ENCODE results near the gene DLG2. TPM values are rescaled to one million over a fixed set of nuclear protein-coding genes. Genes with fewer than 3 reads are reported as not detected.

DLG2 gene
- polyA plus RNA-seq, 3 donors, result 0.24 to 0.39 TPM; not detected in 1

DNA sequence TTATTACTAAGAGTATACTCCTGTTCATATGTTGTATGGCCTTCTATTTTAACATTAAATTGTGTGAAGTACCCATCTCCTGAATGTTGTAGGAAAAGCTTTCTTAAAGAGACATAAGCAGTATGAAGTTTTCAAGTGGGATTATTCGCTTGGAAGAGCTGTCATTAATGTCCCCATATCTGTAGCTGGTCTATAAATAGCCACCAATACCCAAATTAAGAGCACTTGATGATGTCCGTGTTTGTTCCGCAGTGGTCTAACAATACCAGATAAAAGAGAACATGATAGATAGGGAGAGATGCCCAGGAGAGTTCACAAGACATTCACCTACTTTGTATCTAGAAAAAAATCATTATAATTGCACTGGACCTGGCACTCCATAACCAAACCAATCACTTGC lies 527.6 kb downstream of the DLG2 start:
- intact Hi-C loops (cut with micrococcal nuclease), result no loop called here
- WGBS (ENCODE audit: insufficient coverage), result no CpG with 5 or more reads among the region's 3 CpGs
- DNase-seq, result no peak

DNA sequence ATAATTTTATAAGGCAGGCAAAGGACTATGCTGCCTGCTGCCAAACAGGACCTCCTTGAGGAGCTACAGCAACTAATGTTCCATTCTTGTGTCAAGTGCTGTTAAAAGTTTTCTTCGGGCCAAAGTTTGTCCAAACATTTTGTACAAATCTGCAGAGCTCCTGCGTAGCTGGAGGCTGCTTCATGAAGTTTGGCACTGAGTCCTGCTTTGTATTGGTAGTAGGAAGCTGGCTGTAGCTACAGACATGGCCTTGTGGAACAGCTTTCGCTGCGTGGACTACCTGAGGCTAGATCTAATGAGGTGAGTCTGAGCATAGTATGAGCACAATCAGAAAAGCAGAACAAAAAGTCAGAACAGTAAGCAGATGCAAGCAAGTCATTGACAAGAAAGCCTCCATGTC lies 528.1 kb downstream of the DLG2 start:
- Histone ChIP-seq H3K9me3 (replicated peaks in 1 of 2; ENCODE audit: control insufficient read depth in 1 of 2, insufficient read depth in 1 of 2, low read length in 2 of 2) (peaks cover 10 to 23% of the 10 kb centered on the region in 2 donors), H2AFZ (ENCODE audit: insufficient read depth, low read depth, low read length, poor library complexity, severe bottlenecking) (no peak overlapping the region), H3K27me3 (ENCODE audit: control insufficient read depth in 2 of 2, insufficient read depth in 2 of 2, low read length in 2 of 2) (no peaks in the 10 kb centered on the region), H3K79me2 (ENCODE audit: insufficient read depth, low read length) (no peaks in the 10 kb centered on the region), H3K4me3 (replicated peaks in 1 of 3; ENCODE audit: low read depth in 2 of 3, low read length in 3 of 3) (no peak overlapping the region), H3K4me1 (ENCODE audit: control insufficient read depth in 1 of 2, insufficient read depth in 2 of 2, low read length in 2 of 2) (no peaks in the 10 kb centered on the region), H3K9ac (ENCODE audit: insufficient read depth, low read length, poor library complexity, severe bottlenecking) (no peak overlapping the region), H3K4me2 (replicated peaks; ENCODE audit: extremely low read depth, low read length, poor library complexity, severe bottlenecking) (no peak overlapping the region), H3K27ac (ENCODE audit: low read depth in 1 of 2, low read length in 2 of 2) (no peak overlapping the region), H4K20me1 (ENCODE audit: insufficient read depth, low read length) (no peaks in the 10 kb centered on the region), H3K36me3 (replicated peaks in 1 of 2; ENCODE audit: control insufficient read depth in 1 of 2, insufficient read depth in 2 of 2, low read length in 2 of 2) (no peaks in the 10 kb centered on the region)
- no peak overlapping the region for H3K4me3 Mint-ChIP-seq
- TF ChIP-seq, protein P1, sequence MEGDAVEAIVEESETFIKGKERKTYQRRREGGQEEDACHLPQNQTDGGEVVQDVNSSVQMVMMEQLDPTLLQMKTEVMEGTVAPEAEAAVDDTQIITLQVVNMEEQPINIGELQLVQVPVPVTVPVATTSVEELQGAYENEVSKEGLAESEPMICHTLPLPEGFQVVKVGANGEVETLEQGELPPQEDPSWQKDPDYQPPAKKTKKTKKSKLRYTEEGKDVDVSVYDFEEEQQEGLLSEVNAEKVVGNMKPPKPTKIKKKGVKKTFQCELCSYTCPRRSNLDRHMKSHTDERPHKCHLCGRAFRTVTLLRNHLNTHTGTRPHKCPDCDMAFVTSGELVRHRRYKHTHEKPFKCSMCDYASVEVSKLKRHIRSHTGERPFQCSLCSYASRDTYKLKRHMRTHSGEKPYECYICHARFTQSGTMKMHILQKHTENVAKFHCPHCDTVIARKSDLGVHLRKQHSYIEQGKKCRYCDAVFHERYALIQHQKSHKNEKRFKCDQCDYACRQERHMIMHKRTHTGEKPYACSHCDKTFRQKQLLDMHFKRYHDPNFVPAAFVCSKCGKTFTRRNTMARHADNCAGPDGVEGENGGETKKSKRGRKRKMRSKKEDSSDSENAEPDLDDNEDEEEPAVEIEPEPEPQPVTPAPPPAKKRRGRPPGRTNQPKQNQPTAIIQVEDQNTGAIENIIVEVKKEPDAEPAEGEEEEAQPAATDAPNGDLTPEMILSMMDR (IDR thresholded peaks at IDR 0.05), result no peak
- H3K4me1 Mint-ChIP-seq, result no peaks in the 10 kb centered on the region
- intact Hi-C loops (cut with micrococcal nuclease), result no loop called here
- H3K27me3 Mint-ChIP-seq (ENCODE audit: low read depth in 3 of 3), result no peaks in the 10 kb centered on the region
- no peak for DNase-seq
- H3K36me3 Mint-ChIP-seq, result no peaks in the 10 kb centered on the region
- 94% methylated on average over 2 of the region's 4 CpGs for WGBS (ENCODE audit: insufficient coverage)
- peaks cover 7 to 17% (median 14%) of the 10 kb centered on the region in 7 donors for H3K9me3 Mint-ChIP-seq
- H3K27ac Mint-ChIP-seq, result no peak overlapping the region

More for the DNA sequence above, 527.6 kb downstream of the DLG2 start:
- Histone ChIP-seq H3K27ac (ENCODE audit: low read depth in 1 of 2, low read length in 2 of 2) (no peak overlapping the region), H2AFZ (ENCODE audit: insufficient read depth, low read depth, low read length, poor library complexity, severe bottlenecking) (no peak overlapping the region), H3K79me2 (ENCODE audit: insufficient read depth, low read length) (no peaks in the 10 kb centered on the region), H3K9ac (ENCODE audit: insufficient read depth, low read length, poor library complexity, severe bottlenecking) (no peak overlapping the region), H3K4me3 (replicated peaks in 1 of 3; ENCODE audit: low read depth in 2 of 3, low read length in 3 of 3) (no peak overlapping the region), H3K4me1 (ENCODE audit: control insufficient read depth in 1 of 2, insufficient read depth in 2 of 2, low read length in 2 of 2) (no peaks in the 10 kb centered on the region), H3K27me3 (ENCODE audit: control insufficient read depth in 2 of 2, insufficient read depth in 2 of 2, low read length in 2 of 2) (no peaks in the 10 kb centered on the region), H3K4me2 (replicated peaks; ENCODE audit: extremely low read depth, low read length, poor library complexity, severe bottlenecking) (no peak overlapping the region), H3K36me3 (replicated peaks in 1 of 2; ENCODE audit: control insufficient read depth in 1 of 2, insufficient read depth in 2 of 2, low read length in 2 of 2) (no peaks in the 10 kb centered on the region), H3K9me3 (replicated peaks in 1 of 2; ENCODE audit: control insufficient read depth in 1 of 2, insufficient read depth in 1 of 2, low read length in 2 of 2) (peaks cover 10 to 23% of the 10 kb centered on the region in 2 donors), H4K20me1 (ENCODE audit: insufficient read depth, low read length) (no peaks in the 10 kb centered on the region)
- H3K9me3 Mint-ChIP-seq, result peaks cover 10 to 17% (median 15%) of the 10 kb centered on the region in 7 donors
- no peaks in the 10 kb centered on the region for H3K36me3 Mint-ChIP-seq
- H3K27me3 Mint-ChIP-seq (ENCODE audit: low read depth in 3 of 3), result no peaks in the 10 kb centered on the region
- H3K4me3 Mint-ChIP-seq, result no peak overlapping the region
- TF ChIP-seq, protein P1 (IDR thresholded peaks at IDR 0.05), result no peak
- no peaks in the 10 kb centered on the region for H3K4me1 Mint-ChIP-seq
- H3K27ac Mint-ChIP-seq, result no peak overlapping the region

Data from CD14-positive monocyte (primary cell).